ENCODE measurements around the gene TOP1.
A peak's percentile ranks its signal among the peaks of the same experiment; 100 is the strongest.

The TOP1 gene

GRCh38 chr20:41141153-41141815 is 112.7 kb downstream of the TOP1 start:
- Histone ChIP-seq H3K9ac (ENCODE audit: low read depth in 1 of 2, low read length in 2 of 2) (no peak overlapping the region), H3K4me3 (ENCODE audit: low read length in 2 of 2) (peak overlapping the region in 1 of 2 donors; percentile 26), H3K4me1 (ENCODE audit: control insufficient read depth in 2 of 2, insufficient read depth in 2 of 2, low read length in 2 of 2) (peaks cover 14 to 41% of the 10 kb centered on the region in 2 donors), H3K36me3 (ENCODE audit: control insufficient read depth in 2 of 2, insufficient read depth in 2 of 2, low read length in 2 of 2) (no peaks in the 10 kb centered on the region), H3K27ac (ENCODE audit: low read depth in 2 of 2, low read length in 2 of 2) (peak overlapping the region; percentile 14 to 52), H3K27me3 (ENCODE audit: control insufficient read depth in 2 of 2, insufficient read depth in 2 of 2, low read length in 2 of 2) (no peaks in the 10 kb centered on the region), H3K9me3 (ENCODE audit: control insufficient read depth in 2 of 2, low read length in 2 of 2) (no peaks in the 10 kb centered on the region)

GRCh38 chr20:41142245-41142644 is 113.6 kb downstream of the TOP1 start:
- Histone ChIP-seq H3K27ac (ENCODE audit: low read depth in 2 of 2, low read length in 2 of 2) (peak overlapping the region in 1 of 2 donors; percentile 14), H3K4me1 (ENCODE audit: control insufficient read depth in 2 of 2, insufficient read depth in 2 of 2, low read length in 2 of 2) (peaks cover 11 to 43% of the 10 kb centered on the region in 2 donors), H3K27me3 (ENCODE audit: control insufficient read depth in 2 of 2, insufficient read depth in 2 of 2, low read length in 2 of 2) (no peaks in the 10 kb centered on the region), H3K9me3 (ENCODE audit: control insufficient read depth in 2 of 2, low read length in 2 of 2) (no peaks in the 10 kb centered on the region), H3K4me3 (ENCODE audit: low read length in 2 of 2) (no peak overlapping the region), H3K36me3 (ENCODE audit: control insufficient read depth in 2 of 2, insufficient read depth in 2 of 2, low read length in 2 of 2) (no peaks in the 10 kb centered on the region), H3K9ac (ENCODE audit: low read depth in 1 of 2, low read length in 2 of 2) (no peak overlapping the region)

GRCh38 chr20:41142919-41143318 is 114.3 kb downstream of the TOP1 start:
- Histone ChIP-seq H3K27ac (ENCODE audit: low read depth in 2 of 2, low read length in 2 of 2) (no peak overlapping the region), H3K4me1 (ENCODE audit: control insufficient read depth in 2 of 2, insufficient read depth in 2 of 2, low read length in 2 of 2) (peaks cover 11 to 44% of the 10 kb centered on the region in 2 donors)

GRCh38 chr20:41143354-41143753 is 114.7 kb downstream of the TOP1 start:
- Histone ChIP-seq H3K27ac (ENCODE audit: low read depth in 2 of 2, low read length in 2 of 2) (no peak overlapping the region), H3K36me3 (ENCODE audit: control insufficient read depth in 2 of 2, insufficient read depth in 2 of 2, low read length in 2 of 2) (no peaks in the 10 kb centered on the region), H3K27me3 (ENCODE audit: control insufficient read depth in 2 of 2, insufficient read depth in 2 of 2, low read length in 2 of 2) (no peaks in the 10 kb centered on the region), H3K4me3 (ENCODE audit: low read length in 2 of 2) (no peak overlapping the region), H3K9ac (ENCODE audit: low read depth in 1 of 2, low read length in 2 of 2) (no peak overlapping the region), H3K9me3 (ENCODE audit: control insufficient read depth in 2 of 2, low read length in 2 of 2) (no peaks in the 10 kb centered on the region), H3K4me1 (ENCODE audit: control insufficient read depth in 2 of 2, insufficient read depth in 2 of 2, low read length in 2 of 2) (peaks cover 11 to 41% of the 10 kb centered on the region in 2 donors)

More at GRCh38 chr20:41142919-41143318, 114.3 kb downstream of the TOP1 start:
- Histone ChIP-seq H3K36me3 (ENCODE audit: control insufficient read depth in 2 of 2, insufficient read depth in 2 of 2, low read length in 2 of 2) (no peaks in the 10 kb centered on the region), H3K9me3 (ENCODE audit: control insufficient read depth in 2 of 2, low read length in 2 of 2) (no peaks in the 10 kb centered on the region), H3K27me3 (ENCODE audit: control insufficient read depth in 2 of 2, insufficient read depth in 2 of 2, low read length in 2 of 2) (no peaks in the 10 kb centered on the region), H3K4me3 (ENCODE audit: low read length in 2 of 2) (no peak overlapping the region), H3K9ac (ENCODE audit: low read depth in 1 of 2, low read length in 2 of 2) (no peak overlapping the region)

- Histone ChIP-seq H3K9ac (ENCODE audit: low read depth in 1 of 2, low read length in 2 of 2) (no peak overlapping the region), H3K4me3 (ENCODE audit: low read length in 2 of 2) (no peak overlapping the region)
These were observed 116.7 kb downstream of the TOP1 start for GRCh38 chr20:41145317-41145716.

GRCh38 chr20:41145821-41146620 is 117.4 kb downstream of the TOP1 start:
- Histone ChIP-seq H3K27ac (ENCODE audit: low read depth in 2 of 2, low read length in 2 of 2) (no peak overlapping the region), H3K9ac (ENCODE audit: low read depth in 1 of 2, low read length in 2 of 2) (no peak overlapping the region)

More at GRCh38 chr20:41145317-41145716, 116.7 kb downstream of the TOP1 start:
- H3K9me3 ChIP-seq (ENCODE audit: control insufficient read depth in 2 of 2, low read length in 2 of 2), result no peaks in the 10 kb centered on the region
- H3K36me3 ChIP-seq (ENCODE audit: control insufficient read depth in 2 of 2, insufficient read depth in 2 of 2, low read length in 2 of 2), result no peaks in the 10 kb centered on the region
- no peak overlapping the region for H3K27ac ChIP-seq (ENCODE audit: low read depth in 2 of 2, low read length in 2 of 2)
- no peaks in the 10 kb centered on the region for H3K27me3 ChIP-seq (ENCODE audit: control insufficient read depth in 2 of 2, insufficient read depth in 2 of 2, low read length in 2 of 2)
- peaks cover 12 to 40% of the 10 kb centered on the region in 2 donors for H3K4me1 ChIP-seq (ENCODE audit: control insufficient read depth in 2 of 2, insufficient read depth in 2 of 2, low read length in 2 of 2)

GRCh38 chr20:41147767-41148191 is 119.2 kb downstream of the TOP1 start:
- Histone ChIP-seq H3K4me1 (ENCODE audit: control insufficient read depth in 2 of 2, insufficient read depth in 2 of 2, low read length in 2 of 2) (peaks cover 8 to 42% of the 10 kb centered on the region in 2 donors), H3K4me3 (ENCODE audit: low read length in 2 of 2) (no peak overlapping the region), H3K27ac (ENCODE audit: low read depth in 2 of 2, low read length in 2 of 2) (no peak overlapping the region), H3K27me3 (ENCODE audit: control insufficient read depth in 2 of 2, insufficient read depth in 2 of 2, low read length in 2 of 2) (no peaks in the 10 kb centered on the region), H3K36me3 (ENCODE audit: control insufficient read depth in 2 of 2, insufficient read depth in 2 of 2, low read length in 2 of 2) (no peaks in the 10 kb centered on the region), H3K9ac (ENCODE audit: low read depth in 1 of 2, low read length in 2 of 2) (no peak overlapping the region), H3K9me3 (ENCODE audit: control insufficient read depth in 2 of 2, low read length in 2 of 2) (no peaks in the 10 kb centered on the region)

More at GRCh38 chr20:41145821-41146620, 117.4 kb downstream of the TOP1 start:
- no peak overlapping the region for H3K4me3 ChIP-seq (ENCODE audit: low read length in 2 of 2)
- H3K27me3 ChIP-seq (ENCODE audit: control insufficient read depth in 2 of 2, insufficient read depth in 2 of 2, low read length in 2 of 2), result no peaks in the 10 kb centered on the region
- H3K4me1 ChIP-seq (ENCODE audit: control insufficient read depth in 2 of 2, insufficient read depth in 2 of 2, low read length in 2 of 2), result peaks cover 16 to 39% of the 10 kb centered on the region in 2 donors
- no peaks in the 10 kb centered on the region for H3K9me3 ChIP-seq (ENCODE audit: control insufficient read depth in 2 of 2, low read length in 2 of 2)
- H3K36me3 ChIP-seq (ENCODE audit: control insufficient read depth in 2 of 2, insufficient read depth in 2 of 2, low read length in 2 of 2), result no peaks in the 10 kb centered on the region

- Histone ChIP-seq H3K4me1 (ENCODE audit: control insufficient read depth in 2 of 2, insufficient read depth in 2 of 2, low read length in 2 of 2) (peaks cover 8 to 36% of the 10 kb centered on the region in 2 donors), H3K9ac (ENCODE audit: low read depth in 1 of 2, low read length in 2 of 2) (no peak overlapping the region), H3K27me3 (ENCODE audit: control insufficient read depth in 2 of 2, insufficient read depth in 2 of 2, low read length in 2 of 2) (no peaks in the 10 kb centered on the region), H3K27ac (ENCODE audit: low read depth in 2 of 2, low read length in 2 of 2) (peak overlapping the region in 1 of 2 donors; percentile 72), H3K36me3 (ENCODE audit: control insufficient read depth in 2 of 2, insufficient read depth in 2 of 2, low read length in 2 of 2) (no peaks in the 10 kb centered on the region), H3K9me3 (ENCODE audit: control insufficient read depth in 2 of 2, low read length in 2 of 2) (no peaks in the 10 kb centered on the region), H3K4me3 (ENCODE audit: low read length in 2 of 2) (no peak overlapping the region)
These were observed 120.3 kb downstream of the TOP1 start for GRCh38 chr20:41148942-41149341.

GRCh38 chr20:41150664-41151063 is 122.0 kb downstream of the TOP1 start:
- H3K4me1 ChIP-seq (ENCODE audit: control insufficient read depth in 2 of 2, insufficient read depth in 2 of 2, low read length in 2 of 2), result peaks cover 8 to 30% of the 10 kb centered on the region in 2 donors
- H3K27ac ChIP-seq (ENCODE audit: low read depth in 2 of 2, low read length in 2 of 2), result no peak overlapping the region
- no peaks in the 10 kb centered on the region for H3K27me3 ChIP-seq (ENCODE audit: control insufficient read depth in 2 of 2, insufficient read depth in 2 of 2, low read length in 2 of 2)
- H3K9ac ChIP-seq (ENCODE audit: low read depth in 1 of 2, low read length in 2 of 2), result no peak overlapping the region
- no peaks in the 10 kb centered on the region for H3K9me3 ChIP-seq (ENCODE audit: control insufficient read depth in 2 of 2, low read length in 2 of 2)
- no peaks in the 10 kb centered on the region for H3K36me3 ChIP-seq (ENCODE audit: control insufficient read depth in 2 of 2, insufficient read depth in 2 of 2, low read length in 2 of 2)
- peak overlapping the region in 1 of 2 donors; percentile 8 for H3K4me3 ChIP-seq (ENCODE audit: low read length in 2 of 2)
